HEK293T (cell line): ENCODE data around the gene MED10.

Source experiments
- BHLHE40 ChIP-seq: fragments of 450-650 bp; IDR thresholded peaks from 2 replicates; pipeline ENCODE4 v1.6.1; 2016; ENCODE audit warnings: mild to moderate bottlenecking, moderate library complexity, borderline replicate concordance
- CTBP1 ChIP-seq: fragments of 450-650 bp; IDR thresholded peaks from 2 replicates; pipeline ENCODE4 v1.6.1; 2016; ENCODE audit warnings: borderline replicate concordance
- ELF4 ChIP-seq: fragments of 450-650 bp; IDR thresholded peaks from 2 replicates; pipeline ENCODE4 v1.6.1; 2017; ENCODE audit warnings: antibody characterized with exemption
- FOXA1 ChIP-seq: fragments of 450-650 bp; IDR thresholded peaks from 2 replicates; pipeline ENCODE4 v1.6.1; 2016; ENCODE audit warnings: mild to moderate bottlenecking
- FOXK2 ChIP-seq: fragments of 450-650 bp; IDR thresholded peaks from 2 replicates; pipeline ENCODE4 v1.6.1; 2016; ENCODE audit warnings: mild to moderate bottlenecking
- FOXM1 ChIP-seq: fragments of 450-650 bp; IDR thresholded peaks from 2 replicates; pipeline ENCODE4 v1.6.1; 2017; ENCODE audit warnings: mild to moderate bottlenecking, borderline replicate concordance
- HDGF ChIP-seq: fragments of 450-650 bp; IDR thresholded peaks from 2 replicates; pipeline ENCODE4 v1.6.1; 2017; ENCODE audit warnings: antibody characterized with exemption, borderline replicate concordance
- NFRKB ChIP-seq: fragments of 450-650 bp; IDR thresholded peaks from 2 replicates; pipeline ENCODE4 v1.6.1; 2016; ENCODE audit warnings: mild to moderate bottlenecking, moderate library complexity
- SP1 ChIP-seq: fragments of 450-650 bp; IDR thresholded peaks from 2 replicates; pipeline ENCODE4 v1.6.1; 2017
- ZNF384 ChIP-seq: fragments of 450-650 bp; IDR thresholded peaks from 2 replicates; pipeline ENCODE4 v1.6.1; 2016
- TF ChIP-seq, protein P1 (sequence below): fragments of 450-650 bp; IDR thresholded peaks from 2 replicates; pipeline ENCODE4 v1.6.1; 2016

DNA sequence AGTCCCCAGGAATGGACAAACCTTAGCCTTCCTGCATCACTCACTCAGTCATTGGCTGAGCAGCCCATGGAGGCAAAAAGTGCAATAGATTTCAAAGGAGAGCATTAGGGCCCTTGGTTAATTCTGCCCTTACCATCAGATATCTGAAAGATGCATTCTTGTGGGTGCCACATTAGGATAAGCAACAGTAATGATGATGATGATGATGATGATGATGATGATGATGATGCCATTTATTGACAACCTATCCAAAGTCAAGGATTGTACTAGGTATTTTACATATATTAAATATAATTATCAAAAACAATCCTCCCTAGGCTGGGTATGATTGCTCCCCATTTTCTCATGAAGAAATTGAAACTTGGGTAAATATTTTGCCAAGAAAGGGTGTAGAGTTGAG, 9.6 kb upstream of the MED10 start:
- TF ChIP-seq, protein P1, sequence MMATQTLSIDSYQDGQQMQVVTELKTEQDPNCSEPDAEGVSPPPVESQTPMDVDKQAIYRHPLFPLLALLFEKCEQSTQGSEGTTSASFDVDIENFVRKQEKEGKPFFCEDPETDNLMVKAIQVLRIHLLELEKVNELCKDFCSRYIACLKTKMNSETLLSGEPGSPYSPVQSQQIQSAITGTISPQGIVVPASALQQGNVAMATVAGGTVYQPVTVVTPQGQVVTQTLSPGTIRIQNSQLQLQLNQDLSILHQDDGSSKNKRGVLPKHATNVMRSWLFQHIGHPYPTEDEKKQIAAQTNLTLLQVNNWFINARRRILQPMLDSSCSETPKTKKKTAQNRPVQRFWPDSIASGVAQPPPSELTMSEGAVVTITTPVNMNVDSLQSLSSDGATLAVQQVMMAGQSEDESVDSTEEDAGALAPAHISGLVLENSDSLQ, result no peak
- TF ChIP-seq SP1 (no peak), NFRKB (no peak), FOXK2 (no peak), ZNF384 (no peak), ELF4 (no peak), FOXA1 (no peak), BHLHE40 (no peak), HDGF (no peak), CTBP1 (no peak), FOXM1 (no peak)
